Neural progenitor cell (in vitro differentiated cells): ENCODE results near the gene GALC. TPM values are rescaled to one million over a fixed set of nuclear protein-coding genes. Genes with fewer than 3 reads are reported as not detected.

Experiments
- DNase-seq: peaks from one replicate; pipeline ENCODE4 v3.0.0-alpha.2; 2016; ENCODE audit warnings: low spot score
- H2AFZ ChIP-seq: fragments of 200-600 bp; sonication (generic); replicated peaks from 2 replicates; pipeline ENCODE4 v1.6.1; 2016; ENCODE audit warnings: antibody characterized with exemption
- H3F3A ChIP-seq: fragments of 200-600 bp; sonication (generic); 2 replicates; pipeline ENCODE4 v1.6.1; 2016; ENCODE audit warnings: antibody characterized with exemption, low read depth
- H3K27ac ChIP-seq: fragments of 200-600 bp; sonication (generic); 2 replicates; pipeline ENCODE4 v1.5.1; 2016; ENCODE audit warnings: mild to moderate bottlenecking
- H3K27me3 ChIP-seq: fragments of 200-600 bp; sonication (generic); 2 replicates; pipeline ENCODE4 v1.6.1; 2016; ENCODE audit warnings: mild to moderate bottlenecking, moderate library complexity
- H3K36me3 ChIP-seq: fragments of 200-600 bp; sonication (generic); 2 replicates; pipeline ENCODE4 v1.5.1; 2016
- H3K4me1 ChIP-seq: fragments of 200-600 bp; sonication (generic); 2 replicates; pipeline ENCODE4 v1.6.1; 2016; ENCODE audit warnings: mixed run types
- H3K4me2 ChIP-seq: fragments of 200-600 bp; sonication (generic); 2 replicates; pipeline ENCODE4 v1.6.1; 2016
- H3K4me3 ChIP-seq: fragments of 200-600 bp; sonication (generic); 2 replicates; pipeline ENCODE4 v1.5.1; 2016
- H3K79me2 ChIP-seq: fragments of 200-600 bp; sonication (generic); 2 replicates; pipeline ENCODE4 v1.6.1; 2016; ENCODE audit warnings: low read depth
- H3K9ac ChIP-seq: fragments of 200-600 bp; sonication (generic); 2 replicates; pipeline ENCODE4 v1.6.1; 2016
- H3K9me3 ChIP-seq: fragments of 200-600 bp; sonication (generic); 2 replicates; pipeline ENCODE4 v1.5.1; 2016; ENCODE audit warnings: low read depth
- H4K20me1 ChIP-seq: fragments of 200-600 bp; sonication (generic); 2 replicates; pipeline ENCODE4 v1.6.1; 2016; ENCODE audit warnings: low read depth
- H3K27ac Mint-ChIP-seq: 3 replicates; pipeline ENCODE4 v1.8.0; 2021; ENCODE audit warnings: mixed read lengths
- H3K27me3 Mint-ChIP-seq: 2 replicates; pipeline ENCODE4 v1.8.0; 2022; ENCODE audit warnings: low read depth, mild to moderate bottlenecking, inconsistent platforms, moderate library complexity, mixed read lengths; ENCODE audit not compliant: insufficient read depth
- H3K36me3 Mint-ChIP-seq: 3 replicates; pipeline ENCODE4 v1.8.0; 2021; ENCODE audit warnings: mixed read lengths
- H3K4me1 Mint-ChIP-seq: 3 replicates; pipeline ENCODE4 v1.8.0; 2021; ENCODE audit warnings: mixed read lengths
- H3K4me3 Mint-ChIP-seq: 3 replicates; pipeline ENCODE4 v1.8.0; 2021; ENCODE audit warnings: mild to moderate bottlenecking, moderate library complexity, mixed read lengths
- H3K9me3 Mint-ChIP-seq: 3 replicates; pipeline ENCODE4 v1.8.0; 2020; ENCODE audit warnings: mixed read lengths
- EZH2 ChIP-seq: fragments of 200-600 bp; sonication (generic); IDR thresholded peaks from 2 replicates; pipeline ENCODE4 v1.6.1; 2017; ENCODE audit warnings: antibody characterized with exemption, mild to moderate bottlenecking, moderate library complexity
- EZH2phosphoT487 ChIP-seq: fragments of 200-600 bp; sonication (generic); IDR thresholded peaks from 2 replicates; pipeline ENCODE4 v1.6.1; 2017; ENCODE audit warnings: antibody characterized with exemption
- total RNA-seq: library from RNA; depleted of rRNA; stranded (reverse); fragments of >200 nt; gene quantifications from 2 replicates; pipeline ENCODE4 v1.2.3, GENCODE V29; 2015; ENCODE audit warnings: low replicate concordance
- TF ChIP-seq, protein P1 (sequence below): fragments of 200-600 bp; sonication (generic); IDR thresholded peaks from 2 replicates; pipeline ENCODE4 v1.5.1; 2017; ENCODE audit warnings: antibody characterized with exemption, mild to moderate bottlenecking

GALC gene
- total RNA-seq, 1 donor from 2014 or later = 30.8 TPM

- no peaks in the 10 kb centered on the region for H3K36me3 ChIP-seq
- no peaks in the 10 kb centered on the region for H3K27me3 ChIP-seq
- Mint-ChIP-seq H3K27ac (no peak overlapping the region), H3K4me1 (no peaks in the 10 kb centered on the region), H3K36me3 (no peaks in the 10 kb centered on the region), H3K4me3 (no peak overlapping the region), H3K27me3 (no peaks in the 10 kb centered on the region), H3K9me3 (no peaks in the 10 kb centered on the region)
- no peak for TF ChIP-seq EZH2
- TF ChIP-seq EZH2phosphoT487 = no peak
- TF ChIP-seq, protein P1, sequence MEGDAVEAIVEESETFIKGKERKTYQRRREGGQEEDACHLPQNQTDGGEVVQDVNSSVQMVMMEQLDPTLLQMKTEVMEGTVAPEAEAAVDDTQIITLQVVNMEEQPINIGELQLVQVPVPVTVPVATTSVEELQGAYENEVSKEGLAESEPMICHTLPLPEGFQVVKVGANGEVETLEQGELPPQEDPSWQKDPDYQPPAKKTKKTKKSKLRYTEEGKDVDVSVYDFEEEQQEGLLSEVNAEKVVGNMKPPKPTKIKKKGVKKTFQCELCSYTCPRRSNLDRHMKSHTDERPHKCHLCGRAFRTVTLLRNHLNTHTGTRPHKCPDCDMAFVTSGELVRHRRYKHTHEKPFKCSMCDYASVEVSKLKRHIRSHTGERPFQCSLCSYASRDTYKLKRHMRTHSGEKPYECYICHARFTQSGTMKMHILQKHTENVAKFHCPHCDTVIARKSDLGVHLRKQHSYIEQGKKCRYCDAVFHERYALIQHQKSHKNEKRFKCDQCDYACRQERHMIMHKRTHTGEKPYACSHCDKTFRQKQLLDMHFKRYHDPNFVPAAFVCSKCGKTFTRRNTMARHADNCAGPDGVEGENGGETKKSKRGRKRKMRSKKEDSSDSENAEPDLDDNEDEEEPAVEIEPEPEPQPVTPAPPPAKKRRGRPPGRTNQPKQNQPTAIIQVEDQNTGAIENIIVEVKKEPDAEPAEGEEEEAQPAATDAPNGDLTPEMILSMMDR = no peak
- H3K9me3 ChIP-seq = no peaks in the 10 kb centered on the region
- no peaks in the 10 kb centered on the region for H3K79me2 ChIP-seq
- DNase-seq = no peak
- H3K4me2 ChIP-seq = no peak overlapping the region
- no peaks in the 10 kb centered on the region for H3K4me1 ChIP-seq
- no peak overlapping the region for H3K27ac ChIP-seq
- H4K20me1 ChIP-seq = no peaks in the 10 kb centered on the region
- H3K9ac ChIP-seq = no peak overlapping the region
- H2AFZ ChIP-seq = no peak overlapping the region
- no peak overlapping the region for H3K4me3 ChIP-seq
- H3F3A ChIP-seq = no peaks in the 10 kb centered on the region
Observed at GRCh38 chr14:88002421-88003075, 9.6 kb upstream of the GALC start.

DNA sequence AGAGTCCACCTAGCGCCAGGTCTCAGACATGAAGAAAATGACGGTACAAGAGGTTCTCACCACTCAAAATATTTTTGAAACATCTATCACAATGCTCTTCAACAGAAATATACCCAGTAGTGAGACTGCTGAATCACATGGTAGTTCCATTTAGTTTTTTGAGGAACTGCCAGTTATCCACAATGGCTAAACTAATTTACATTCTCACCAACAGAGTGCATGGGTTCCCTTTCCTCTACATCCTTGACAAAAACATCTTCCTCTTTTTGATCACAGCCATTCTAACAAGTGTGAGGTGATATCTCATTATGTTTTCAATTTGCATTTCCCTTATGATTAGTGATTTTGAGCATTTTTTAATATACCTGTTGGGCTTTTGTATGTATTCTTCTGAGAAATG, 6.3 kb upstream of the GALC start:
- no peaks in the 10 kb centered on the region for H3K36me3 ChIP-seq
- H3F3A ChIP-seq = no peaks in the 10 kb centered on the region
- no peaks in the 10 kb centered on the region for H3K79me2 ChIP-seq
- no peak overlapping the region for H3K4me2 ChIP-seq
- no peaks in the 10 kb centered on the region for H3K27me3 ChIP-seq
- Mint-ChIP-seq H3K36me3 (no peaks in the 10 kb centered on the region), H3K4me1 (peaks cover 3% of the 10 kb centered on the region), H3K27ac (no peak overlapping the region), H3K27me3 (no peaks in the 10 kb centered on the region), H3K9me3 (no peaks in the 10 kb centered on the region), H3K4me3 (no peak overlapping the region)
- no peaks in the 10 kb centered on the region for H3K4me1 ChIP-seq
- no peak overlapping the region for H2AFZ ChIP-seq
- H4K20me1 ChIP-seq = no peaks in the 10 kb centered on the region
- no peaks in the 10 kb centered on the region for H3K9me3 ChIP-seq
- DNase-seq = no peak
- no peak overlapping the region for H3K27ac ChIP-seq
- TF ChIP-seq EZH2 = no peak
- TF ChIP-seq, protein P1 = no peak
- no peak for TF ChIP-seq EZH2phosphoT487
- no peak overlapping the region for H3K9ac ChIP-seq
- H3K4me3 ChIP-seq = no peak overlapping the region

DNA sequence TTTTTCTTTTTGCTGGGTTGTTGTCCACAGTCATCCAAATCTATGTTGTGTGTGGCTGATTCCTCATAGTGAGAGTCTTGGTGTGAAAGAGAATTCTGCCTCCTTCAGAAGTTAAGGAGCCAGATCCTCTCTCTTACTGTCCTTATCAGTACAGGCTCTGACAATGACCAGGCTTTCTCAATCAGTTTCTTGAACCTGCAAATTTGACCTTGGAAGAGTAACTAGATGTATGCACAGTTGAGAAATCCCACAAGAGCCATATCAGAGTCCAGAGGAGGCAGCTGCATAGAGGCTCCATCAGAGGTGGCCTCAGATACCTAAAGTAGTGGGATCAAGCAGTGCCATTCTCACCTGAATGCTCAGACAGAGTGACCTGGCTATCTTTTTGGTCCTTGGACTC, 5.5 kb upstream of the GALC start:
- Histone ChIP-seq H2AFZ (no peak overlapping the region), H3K9me3 (no peaks in the 10 kb centered on the region), H3K9ac (no peak overlapping the region), H3K79me2 (no peaks in the 10 kb centered on the region), H3K27ac (no peak overlapping the region), H3K4me2 (no peak overlapping the region), H3K4me3 (no peak overlapping the region), H3K27me3 (no peaks in the 10 kb centered on the region), H3F3A (no peaks in the 10 kb centered on the region), H3K4me1 (peaks cover under 1% of the 10 kb centered on the region), H4K20me1 (no peaks in the 10 kb centered on the region), H3K36me3 (no peaks in the 10 kb centered on the region)
- Mint-ChIP-seq H3K4me3 (no peak overlapping the region), H3K27ac (no peak overlapping the region), H3K27me3 (no peaks in the 10 kb centered on the region), H3K9me3 (no peaks in the 10 kb centered on the region), H3K36me3 (no peaks in the 10 kb centered on the region), H3K4me1 (peaks cover 8% of the 10 kb centered on the region)
- TF ChIP-seq EZH2phosphoT487 (no peak), EZH2 (no peak)
- TF ChIP-seq, protein P1 = no peak
- DNase-seq = no peak
